KG1 (cell line): ENCODE measurements around the gene OXTR.

Experiments used
- DNase-seq: peaks from one replicate; lab custom pipeline; 2025; lab: John Stamatoyannopoulos, UW

Gene OXTR

GRCh38 chr3:8769088-8769822 lies at the start of gene OXTR:
Gene OXTR, minus strand, starts transcription at chr3:8769613. Its CDS starts 1,426 bp downstream, at chr3:8768187.
- DNase-seq, result peak; percentile 18

GRCh38 chr3:8817486-8817885 lies 48.1 kb upstream of the OXTR start:
- DNase-seq, result no peak

- no peak for DNase-seq
Measured at GRCh38 chr3:8816106-8816505, 46.7 kb upstream of the OXTR start.

GRCh38 chr3:8813411-8813810 lies 44.0 kb upstream of the OXTR start:
- DNase-seq, result no peak

GRCh38 chr3:8810561-8810960 lies 41.1 kb upstream of the OXTR start:
- DNase-seq, result no peak

- no peak for DNase-seq
Measured at GRCh38 chr3:8805774-8806173, 36.4 kb upstream of the OXTR start.

- DNase-seq, result no peak
Measured at GRCh38 chr3:8802256-8802655, 32.8 kb upstream of the OXTR start.

GRCh38 chr3:8800016-8800415 lies 30.6 kb upstream of the OXTR start:
- DNase-seq, result no peak

GRCh38 chr3:8794247-8794646 lies 24.8 kb upstream of the OXTR start:
- DNase-seq, result no peak

GRCh38 chr3:8793242-8793641 lies 23.8 kb upstream of the OXTR start:
- no peak for DNase-seq

- no peak for DNase-seq
Measured at GRCh38 chr3:8790529-8790928, 21.1 kb upstream of the OXTR start.

- DNase-seq, result no peak
Measured at GRCh38 chr3:8784676-8785435, 15.4 kb upstream of the OXTR start.

GRCh38 chr3:8780279-8780678 lies 10.9 kb upstream of the OXTR start:
- DNase-seq, result no peak

- no peak for DNase-seq
Measured at GRCh38 chr3:8778475-8778874, 9.1 kb upstream of the OXTR start.

- DNase-seq, result no peak
Measured at GRCh38 chr3:8777978-8778267, 8.5 kb upstream of the OXTR start.

GRCh38 chr3:8777201-8777977 lies 8.0 kb upstream of the OXTR start:
- no peak for DNase-seq

- no peak for DNase-seq
Measured at GRCh38 chr3:8776406-8776805, 7.0 kb upstream of the OXTR start.

- no peak for DNase-seq
Measured at GRCh38 chr3:8775602-8776001, 6.2 kb upstream of the OXTR start.

- no peak for DNase-seq
Measured at GRCh38 chr3:8775181-8775580, 5.8 kb upstream of the OXTR start.

GRCh38 chr3:8773941-8774542 lies 4.6 kb upstream of the OXTR start:
- no peak for DNase-seq

- DNase-seq, result no peak
Measured at GRCh38 chr3:8768364-8769087, 887 bp downstream of the OXTR start.
